Loucy (cell line): ENCODE data around the gene FSTL4.

Experiments
- H2AFZ ChIP-seq: fragments of 200-600 bp; sonication (generic); 2 replicates; pipeline ENCODE4 v1.6.0; 2016; ENCODE audit warnings: antibody characterized with exemption, mild to moderate bottlenecking, low read length, moderate library complexity
- H3F3A ChIP-seq: fragments of 200-600 bp; 2 replicates; pipeline ENCODE4 v1.6.0; 2016; ENCODE audit warnings: antibody characterized with exemption, low read depth, mild to moderate bottlenecking
- H3K27me3 ChIP-seq: fragments of 200-600 bp; sonication (generic); 2 replicates; pipeline ENCODE4 v1.6.1; 2014; ENCODE audit warnings: low read length, mild to moderate bottlenecking; ENCODE audit not compliant: insufficient read depth, poor library complexity, severe bottlenecking
- H3K36me3 ChIP-seq: fragments of 200-600 bp; sonication (generic); 2 replicates; pipeline ENCODE4 v1.6.1; 2016; ENCODE audit warnings: low read length; ENCODE audit not compliant: insufficient read depth
- H3K4me1 ChIP-seq: fragments of 200-600 bp; sonication (generic); 2 replicates; pipeline ENCODE4 v1.5.1; 2014; ENCODE audit warnings: low read length, mild to moderate bottlenecking; ENCODE audit not compliant: insufficient read depth, poor library complexity, severe bottlenecking
- H3K4me2 ChIP-seq: fragments of 200-600 bp; sonication (generic); 2 replicates; pipeline ENCODE4 v1.6.0; 2014; ENCODE audit warnings: antibody characterized with exemption, low read length, low read depth, mild to moderate bottlenecking; ENCODE audit not compliant: poor library complexity, severe bottlenecking
- H3K4me3 ChIP-seq: fragments of 200-600 bp; sonication (generic); 2 replicates; pipeline ENCODE4 v1.5.1; 2014; ENCODE audit warnings: low read length, mild to moderate bottlenecking, mixed read lengths; ENCODE audit not compliant: poor library complexity, severe bottlenecking
- H3K79me2 ChIP-seq: fragments of 200-600 bp; sonication (generic); 2 replicates; pipeline ENCODE4 v1.6.1; 2014; ENCODE audit warnings: low read length; ENCODE audit not compliant: insufficient read depth
- H3K9ac ChIP-seq: fragments of 200-600 bp; sonication (generic); 2 replicates; pipeline ENCODE4 v1.6.0; 2014; ENCODE audit warnings: mild to moderate bottlenecking, low read depth, low read length, moderate library complexity; ENCODE audit not compliant: poor library complexity, severe bottlenecking
- H3K9me2 ChIP-seq: fragments of 200-600 bp; sonication (generic); replicated peaks from 2 replicates; pipeline ENCODE4 v1.6.1; 2016; ENCODE audit warnings: low read depth, low read length, mixed read lengths
- H3K9me3 ChIP-seq: fragments of 200-600 bp; sonication (generic); 2 replicates; pipeline ENCODE4 v1.6.1; 2014; ENCODE audit warnings: mild to moderate bottlenecking, antibody characterized with exemption, low read length, low read depth; ENCODE audit not compliant: insufficient read depth
- H4K20me1 ChIP-seq: fragments of 200-600 bp; sonication (generic); 2 replicates; pipeline ENCODE4 v1.6.0; 2014; ENCODE audit warnings: antibody characterized with exemption, low read length, mild to moderate bottlenecking; ENCODE audit not compliant: insufficient read depth, poor library complexity, severe bottlenecking
- EZH2phosphoT487 ChIP-seq: fragments of 200-600 bp; IDR thresholded peaks from 2 replicates; pipeline ENCODE4 v1.6.1; 2018; ENCODE audit warnings: antibody characterized with exemption, mild to moderate bottlenecking, moderate library complexity, borderline replicate concordance
- TF ChIP-seq, protein P1 (sequence below): fragments of 200-600 bp; sonication (generic); conservative IDR thresholded peaks from 2 replicates; pipeline ENCODE4 v1.5.1; 2014; ENCODE audit warnings: mild to moderate bottlenecking, antibody characterized with exemption, low read length

Gene FSTL4

GRCh38 chr5:133273661-133274596 lies 338.4 kb downstream of the FSTL4 start:
- no peak overlapping the region for H3K4me2 ChIP-seq
- TF ChIP-seq EZH2phosphoT487, result no peak
- TF ChIP-seq, protein P1, sequence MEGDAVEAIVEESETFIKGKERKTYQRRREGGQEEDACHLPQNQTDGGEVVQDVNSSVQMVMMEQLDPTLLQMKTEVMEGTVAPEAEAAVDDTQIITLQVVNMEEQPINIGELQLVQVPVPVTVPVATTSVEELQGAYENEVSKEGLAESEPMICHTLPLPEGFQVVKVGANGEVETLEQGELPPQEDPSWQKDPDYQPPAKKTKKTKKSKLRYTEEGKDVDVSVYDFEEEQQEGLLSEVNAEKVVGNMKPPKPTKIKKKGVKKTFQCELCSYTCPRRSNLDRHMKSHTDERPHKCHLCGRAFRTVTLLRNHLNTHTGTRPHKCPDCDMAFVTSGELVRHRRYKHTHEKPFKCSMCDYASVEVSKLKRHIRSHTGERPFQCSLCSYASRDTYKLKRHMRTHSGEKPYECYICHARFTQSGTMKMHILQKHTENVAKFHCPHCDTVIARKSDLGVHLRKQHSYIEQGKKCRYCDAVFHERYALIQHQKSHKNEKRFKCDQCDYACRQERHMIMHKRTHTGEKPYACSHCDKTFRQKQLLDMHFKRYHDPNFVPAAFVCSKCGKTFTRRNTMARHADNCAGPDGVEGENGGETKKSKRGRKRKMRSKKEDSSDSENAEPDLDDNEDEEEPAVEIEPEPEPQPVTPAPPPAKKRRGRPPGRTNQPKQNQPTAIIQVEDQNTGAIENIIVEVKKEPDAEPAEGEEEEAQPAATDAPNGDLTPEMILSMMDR, result no peak

DNA sequence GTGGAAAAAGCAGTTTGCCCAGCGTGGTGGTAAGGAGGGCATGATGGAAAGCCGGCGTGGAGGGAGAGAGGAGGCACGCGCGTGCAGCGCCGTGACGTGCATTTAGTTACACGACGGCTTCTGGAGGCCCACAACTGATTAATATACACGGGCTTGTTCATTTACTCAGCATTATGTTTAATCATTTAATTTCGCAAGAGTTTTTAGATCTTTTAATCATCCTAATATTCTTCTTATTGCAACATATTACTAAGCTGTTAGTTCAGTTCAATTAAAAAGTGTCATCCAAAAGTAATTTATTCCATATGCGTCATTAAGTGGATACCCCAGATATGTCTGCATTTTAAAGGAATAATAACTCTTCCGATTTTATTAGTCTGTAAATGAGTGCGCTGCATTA lies 340.0 kb downstream of the FSTL4 start:
- Histone ChIP-seq H4K20me1 (no peaks in the 10 kb centered on the region), H3K4me1 (peaks cover 8% of the 10 kb centered on the region), H3K36me3 (no peaks in the 10 kb centered on the region), H3K4me2 (no peak overlapping the region), H3K9me2 (no peaks in the 10 kb centered on the region), H3K79me2 (no peaks in the 10 kb centered on the region), H2AFZ (no peak overlapping the region), H3K4me3 (no peak overlapping the region), H3K9me3 (no peaks in the 10 kb centered on the region), H3K27me3 (no peaks in the 10 kb centered on the region), H3F3A (no peaks in the 10 kb centered on the region), H3K9ac (no peak overlapping the region)
- TF ChIP-seq, protein P1, result no peak

More at GRCh38 chr5:133273661-133274596, 338.4 kb downstream of the FSTL4 start:
- Histone ChIP-seq H3K9me3 (no peaks in the 10 kb centered on the region), H3K4me1 (peaks cover 8% of the 10 kb centered on the region), H3K27me3 (no peaks in the 10 kb centered on the region), H3K36me3 (no peaks in the 10 kb centered on the region), H3K79me2 (no peaks in the 10 kb centered on the region), H3K9me2 (no peaks in the 10 kb centered on the region), H2AFZ (no peak overlapping the region), H3F3A (no peaks in the 10 kb centered on the region), H3K4me3 (no peak overlapping the region), H4K20me1 (no peaks in the 10 kb centered on the region), H3K9ac (no peak overlapping the region)

DNA sequence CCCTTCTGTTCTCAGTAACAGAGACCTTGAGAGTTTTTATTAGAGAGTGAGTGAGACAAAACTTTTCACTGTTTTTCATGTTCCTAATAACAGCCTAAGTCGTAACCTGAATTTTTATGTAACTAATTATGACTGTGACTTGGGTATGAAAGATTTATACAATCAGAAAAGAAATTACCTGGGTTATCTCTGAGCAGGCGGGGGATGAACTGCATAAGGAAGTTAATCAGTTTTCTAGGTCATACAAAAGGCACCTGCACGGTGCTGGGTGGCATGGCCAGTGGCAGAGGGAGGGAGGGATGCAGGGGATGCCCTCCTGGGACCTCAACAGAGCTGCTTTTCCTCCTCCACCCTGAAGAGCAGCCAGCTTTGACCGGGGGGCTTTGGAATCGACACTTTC lies 340.7 kb downstream of the FSTL4 start:
- TF ChIP-seq EZH2phosphoT487, result no peak
- TF ChIP-seq, protein P1, result no peak
- Histone ChIP-seq H3K36me3 (no peaks in the 10 kb centered on the region), H3K9me3 (no peaks in the 10 kb centered on the region), H3K27me3 (no peaks in the 10 kb centered on the region), H3K4me3 (no peak overlapping the region), H3K9ac (no peak overlapping the region), H3K4me2 (no peak overlapping the region), H2AFZ (no peak overlapping the region), H4K20me1 (no peaks in the 10 kb centered on the region), H3K79me2 (no peaks in the 10 kb centered on the region), H3K4me1 (peaks cover 8% of the 10 kb centered on the region), H3F3A (no peaks in the 10 kb centered on the region), H3K9me2 (no peaks in the 10 kb centered on the region)
